T-helper 2 cell (primary cell): ENCODE measurements around the gene ARHGAP4.

ENCODE experiments used
- DNase-seq, 5 experiments: peaks; one replicate each; pipeline versions ENCODE4 v3.0.0 to v3.0.0-alpha.2; 2012 to 2022

The ARHGAP4 gene

DNA sequence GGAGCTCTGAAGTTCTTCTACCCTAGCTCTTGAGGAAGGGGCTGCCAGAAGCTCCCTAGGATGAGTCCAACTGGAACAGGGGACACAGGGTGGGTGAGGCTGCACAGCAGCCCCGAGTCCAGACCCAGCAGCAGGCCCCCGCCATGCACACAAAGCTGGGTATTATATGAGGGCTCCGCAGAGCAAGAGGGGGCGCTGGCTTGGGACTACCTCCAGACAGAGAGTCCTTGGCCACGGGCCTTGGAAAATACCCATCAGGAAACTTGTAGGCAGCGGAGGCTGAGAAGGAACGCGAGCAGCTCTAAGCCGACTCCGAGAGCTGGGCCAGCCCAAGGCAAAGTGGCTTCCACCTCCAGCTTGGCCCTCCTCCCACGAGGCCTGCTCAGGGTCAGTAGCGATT, 37.5 kb upstream of the ARHGAP4 start:
- no peak for DNase-seq

DNA sequence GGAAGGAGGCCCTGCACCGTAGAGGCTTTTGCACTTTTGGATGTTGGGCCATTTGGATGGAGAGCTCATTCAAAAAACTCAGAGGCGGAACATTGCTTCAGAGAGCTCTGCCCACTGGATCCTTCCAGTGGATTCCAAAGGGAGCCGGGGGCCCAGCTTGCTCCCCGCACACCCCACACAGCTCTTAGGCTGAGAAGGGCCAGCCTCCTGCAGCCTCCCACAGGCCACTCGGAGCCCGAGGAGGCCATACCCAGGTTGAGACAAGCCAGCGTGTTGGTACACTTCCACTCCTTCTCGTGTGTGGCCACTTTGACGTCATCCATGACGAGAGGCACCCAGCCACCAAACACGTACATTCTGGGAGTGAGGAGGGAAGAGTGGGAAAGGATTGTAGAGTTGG, 35.2 kb upstream of the ARHGAP4 start:
- DNase-seq = no peak

DNA sequence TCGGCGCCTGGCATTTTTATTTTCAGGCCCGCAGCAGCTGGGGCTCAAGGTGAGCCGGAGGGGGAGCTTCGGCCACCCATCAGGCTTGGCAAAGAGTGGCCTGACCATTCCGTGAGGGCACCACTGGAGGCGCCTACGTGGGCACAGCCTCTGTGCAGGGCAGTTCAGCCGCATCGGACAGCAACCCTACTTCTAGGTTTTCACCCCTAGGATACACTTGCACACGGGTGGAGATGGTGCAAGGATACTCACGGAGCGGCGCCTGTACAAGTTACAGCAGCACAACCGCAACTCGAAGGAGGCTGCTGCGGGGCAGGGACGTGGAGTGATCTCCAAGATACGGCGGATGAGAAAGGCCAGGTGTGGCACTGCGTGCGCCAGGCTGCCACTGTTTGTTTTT, 34.7 kb upstream of the ARHGAP4 start:
- no peak for DNase-seq

DNA sequence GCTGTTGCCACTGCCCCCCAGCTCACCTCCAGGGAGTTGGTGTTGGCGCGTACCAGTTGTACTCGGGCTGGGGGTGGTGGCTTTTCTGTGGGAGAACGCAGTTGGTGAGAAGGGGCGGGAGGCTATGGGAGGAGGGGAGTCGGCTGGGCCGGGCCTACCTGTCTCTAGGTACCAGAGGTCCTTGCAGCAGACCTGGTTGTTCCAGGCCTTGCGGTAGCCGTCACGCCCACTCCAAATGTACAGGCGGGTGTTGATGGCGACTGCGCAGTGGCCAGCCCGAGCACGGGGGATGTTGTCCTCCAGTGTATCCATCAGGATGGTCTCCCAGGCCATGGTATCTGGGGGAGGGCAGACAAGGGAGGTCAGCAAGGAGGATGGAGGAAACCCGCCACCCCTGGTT, 34.0 kb upstream of the ARHGAP4 start:
- DNase-seq = no peak

DNA sequence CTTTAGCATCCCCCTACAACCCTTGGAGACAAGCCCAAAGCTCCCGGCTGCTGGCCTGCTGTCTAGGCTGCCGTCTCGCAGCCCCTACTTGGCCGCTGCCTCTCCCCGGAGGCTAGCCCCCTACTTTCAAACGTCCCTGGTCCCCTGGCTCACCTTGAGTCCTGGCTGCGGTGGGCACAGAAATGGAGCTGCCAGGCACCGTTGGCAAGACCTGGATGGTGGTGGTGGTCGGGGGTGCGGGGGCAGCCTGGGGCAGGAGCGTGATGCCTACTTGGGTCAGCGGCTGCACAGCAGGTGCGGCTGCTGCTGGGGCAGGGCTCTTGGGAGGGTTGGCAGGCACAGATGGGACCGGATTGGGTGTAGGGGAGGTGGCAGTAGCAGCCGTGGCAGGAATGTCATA, 33.6 kb upstream of the ARHGAP4 start:
- no peak for DNase-seq

DNA sequence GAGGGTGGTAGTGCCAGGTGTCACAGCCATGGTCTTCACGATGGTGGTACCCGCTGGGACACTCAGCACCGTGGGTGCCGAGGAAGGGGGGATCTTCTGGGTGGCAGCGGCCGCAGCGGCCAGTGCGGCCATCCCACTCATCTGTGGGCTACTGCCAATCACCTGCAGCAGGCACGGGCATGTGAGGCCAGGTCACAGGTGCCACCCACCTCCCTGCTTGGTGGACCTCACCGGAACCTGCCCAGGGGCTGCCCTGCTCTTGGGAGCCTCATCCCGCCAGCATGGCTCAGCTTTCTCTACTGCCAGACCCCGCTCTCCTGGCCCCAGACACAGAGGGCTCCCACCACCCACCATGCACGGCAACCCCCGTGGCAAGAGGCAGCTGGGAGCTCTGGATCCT, 32.5 kb upstream of the ARHGAP4 start:
- DNase-seq = no peak

DNA sequence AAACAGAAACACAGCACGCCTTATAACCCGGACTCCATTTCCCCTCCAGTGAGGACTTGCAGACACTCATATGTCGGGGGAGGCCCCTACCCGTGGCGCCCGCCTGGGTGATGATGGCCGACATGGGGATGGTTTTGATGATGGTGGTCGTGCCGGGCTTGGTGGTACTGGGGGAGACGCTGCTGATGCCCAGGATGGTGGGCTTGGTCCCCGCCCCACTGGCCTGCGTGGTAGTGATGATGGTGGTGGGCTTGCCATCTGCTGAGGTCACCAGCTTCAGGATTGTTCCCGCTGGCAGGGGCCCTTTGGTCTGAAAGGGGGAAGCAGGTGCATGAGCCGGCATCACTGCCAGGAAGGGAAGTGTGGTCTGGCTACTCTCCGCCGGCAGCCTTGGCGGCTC, 31.2 kb upstream of the ARHGAP4 start:
- no peak for DNase-seq

DNA sequence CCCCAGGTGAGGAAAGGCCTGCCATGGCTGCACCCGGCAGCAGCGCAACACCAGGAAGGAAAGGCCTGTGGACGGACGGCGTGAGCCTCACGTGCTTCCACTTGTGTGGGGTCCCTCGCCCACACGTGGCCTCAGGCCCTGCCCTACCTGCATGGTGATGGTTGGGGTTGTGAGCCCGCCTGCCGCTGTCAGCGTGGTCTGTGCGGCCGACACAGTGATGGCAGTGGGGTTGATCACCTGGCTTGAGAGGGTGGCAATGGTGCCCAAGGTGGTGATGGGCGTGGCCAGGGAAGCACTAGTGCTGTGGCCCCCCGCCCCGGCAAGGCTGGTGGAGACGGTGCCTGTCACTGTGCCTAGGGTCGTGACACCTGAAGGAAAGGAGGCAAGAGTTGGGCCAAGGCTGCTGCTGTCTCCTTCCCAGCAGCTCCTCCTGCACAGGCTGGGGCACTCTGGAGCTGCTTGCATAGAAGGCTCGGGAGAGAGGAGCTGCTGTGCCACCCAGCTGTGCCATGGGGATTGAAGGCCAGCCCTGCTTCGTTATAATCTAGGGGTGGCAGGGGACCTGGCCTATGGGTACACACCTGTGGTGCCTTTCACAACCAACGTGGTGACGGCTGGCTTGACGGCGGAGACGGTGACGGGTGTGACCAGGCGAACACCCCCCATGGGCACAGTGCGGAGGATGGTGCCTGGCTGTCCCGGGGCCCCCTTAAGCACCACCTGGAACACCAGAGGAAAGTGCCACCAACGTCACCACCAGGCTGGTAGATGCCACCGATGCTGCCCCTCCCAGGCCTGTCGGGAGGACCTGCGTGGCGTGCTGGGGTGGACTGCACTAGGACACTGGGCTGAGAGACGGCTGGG, 30.2 kb upstream of the ARHGAP4 start:
- no peak for DNase-seq

DNA sequence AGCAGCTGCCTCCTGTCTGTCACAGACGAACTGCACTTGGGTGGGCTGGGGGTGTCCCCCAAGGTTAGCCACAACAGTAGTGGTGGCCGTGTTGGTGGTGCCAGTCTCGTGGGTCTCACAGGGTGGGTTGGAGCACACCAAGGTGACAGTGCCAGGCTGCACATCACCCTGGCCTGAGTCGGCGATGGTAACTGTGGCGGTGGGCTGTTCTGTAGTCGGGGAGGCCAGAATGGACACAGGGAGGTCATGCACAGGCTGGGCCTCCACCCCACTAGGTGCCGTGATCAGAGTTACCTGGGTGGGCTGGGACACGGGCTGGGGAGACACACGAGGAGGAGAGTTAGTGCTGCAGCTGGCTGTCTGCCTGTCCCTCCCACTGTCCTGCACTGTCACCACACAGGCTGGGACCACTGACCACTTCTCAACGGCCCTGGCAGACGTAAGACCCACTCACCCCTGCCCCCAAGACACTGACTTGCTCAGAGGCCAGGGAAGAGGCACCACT, 29.2 kb upstream of the ARHGAP4 start:
- no peak for DNase-seq

DNA sequence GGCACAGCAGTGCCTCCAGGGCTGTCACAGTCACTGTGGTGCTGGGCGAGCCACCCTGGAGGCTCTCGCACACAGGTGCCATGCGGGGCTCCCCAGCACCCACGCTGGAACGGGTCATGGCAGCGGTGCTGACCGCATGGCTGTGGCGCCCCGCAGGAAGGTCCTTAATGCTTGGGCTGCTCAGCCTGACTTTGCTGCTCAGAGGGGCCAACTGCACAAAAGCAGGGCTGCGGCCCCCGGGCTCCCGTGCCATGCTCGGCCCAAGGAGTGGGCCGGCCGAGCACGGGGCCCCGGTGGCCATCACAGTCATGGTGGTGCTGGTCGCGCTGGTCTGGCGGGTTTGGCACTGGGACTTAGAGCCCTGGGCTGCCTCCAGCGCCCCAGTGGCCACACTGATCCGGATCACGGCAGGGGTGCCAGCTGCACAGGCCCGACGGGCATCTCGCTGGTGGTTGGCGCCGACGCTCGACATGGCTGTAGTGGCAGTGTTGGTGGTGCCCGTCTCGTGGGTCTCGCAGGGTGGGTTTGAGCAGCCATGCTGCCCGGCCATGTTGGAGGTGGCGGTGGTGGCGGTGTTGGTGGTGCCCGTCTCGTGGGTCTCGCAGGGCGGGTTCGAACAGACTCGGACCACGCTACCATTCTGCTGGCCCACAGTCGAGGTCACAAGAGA, 28.6 kb upstream of the ARHGAP4 start:
- no peak for DNase-seq

DNA sequence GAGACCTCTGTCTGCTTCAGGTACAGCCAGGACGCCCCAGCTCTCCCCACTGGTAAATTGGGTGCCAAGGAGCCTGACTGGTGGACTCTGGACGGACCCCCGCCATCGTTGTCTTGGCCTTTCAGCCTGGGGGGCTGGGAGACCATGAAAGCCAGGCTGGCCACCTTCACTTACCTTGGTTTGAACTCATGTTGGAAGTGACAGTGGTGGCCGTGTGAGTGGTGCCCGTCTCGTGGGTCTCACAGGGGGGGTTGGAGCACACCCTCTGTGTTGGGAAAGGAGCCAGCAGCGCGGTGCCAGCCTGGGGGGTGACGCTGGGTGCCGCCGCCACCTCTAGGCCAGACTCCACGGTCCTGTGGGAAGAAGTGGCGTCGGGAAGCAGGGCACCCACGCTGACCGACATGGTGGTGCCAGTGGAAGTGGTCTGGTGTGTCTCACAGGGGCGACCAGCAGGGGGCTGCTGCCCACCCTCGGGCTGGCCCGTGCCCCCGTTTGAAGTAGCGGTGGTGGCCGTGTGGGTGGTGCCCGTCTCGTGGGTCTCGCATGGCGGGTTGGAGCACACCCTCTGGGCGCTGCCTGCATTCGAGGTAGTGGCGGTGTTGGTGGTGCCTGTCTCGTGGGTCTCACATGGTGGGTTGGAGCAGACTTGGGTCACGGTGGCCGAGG, 28.0 kb upstream of the ARHGAP4 start:
- no peak for DNase-seq

DNA sequence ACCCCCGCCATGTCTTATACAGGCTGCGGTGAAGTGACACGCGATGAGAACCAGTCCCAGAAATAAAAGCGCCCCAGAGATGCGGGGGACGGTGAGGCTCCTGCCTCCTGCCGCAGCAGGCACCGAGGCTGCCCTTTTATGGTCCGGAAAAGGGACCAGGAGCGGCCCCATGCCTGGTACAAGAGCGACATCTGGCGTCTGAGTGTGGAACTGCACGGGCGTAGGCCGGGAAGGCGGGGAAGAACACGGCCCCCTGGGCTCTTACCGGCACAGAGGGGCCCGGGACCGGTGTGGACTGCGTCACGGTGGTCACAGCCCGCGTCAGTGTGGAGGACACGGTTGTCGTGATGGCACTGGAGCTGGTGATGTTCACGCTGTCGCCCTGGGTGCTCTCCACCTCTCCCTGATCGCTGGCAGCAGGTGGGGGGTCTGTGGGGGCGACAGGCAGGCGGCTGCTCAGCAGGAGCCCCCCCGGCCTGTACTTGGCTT, 27.3 kb upstream of the ARHGAP4 start:
- DNase-seq = peak; percentile 53 to 68 (median 62)

DNA sequence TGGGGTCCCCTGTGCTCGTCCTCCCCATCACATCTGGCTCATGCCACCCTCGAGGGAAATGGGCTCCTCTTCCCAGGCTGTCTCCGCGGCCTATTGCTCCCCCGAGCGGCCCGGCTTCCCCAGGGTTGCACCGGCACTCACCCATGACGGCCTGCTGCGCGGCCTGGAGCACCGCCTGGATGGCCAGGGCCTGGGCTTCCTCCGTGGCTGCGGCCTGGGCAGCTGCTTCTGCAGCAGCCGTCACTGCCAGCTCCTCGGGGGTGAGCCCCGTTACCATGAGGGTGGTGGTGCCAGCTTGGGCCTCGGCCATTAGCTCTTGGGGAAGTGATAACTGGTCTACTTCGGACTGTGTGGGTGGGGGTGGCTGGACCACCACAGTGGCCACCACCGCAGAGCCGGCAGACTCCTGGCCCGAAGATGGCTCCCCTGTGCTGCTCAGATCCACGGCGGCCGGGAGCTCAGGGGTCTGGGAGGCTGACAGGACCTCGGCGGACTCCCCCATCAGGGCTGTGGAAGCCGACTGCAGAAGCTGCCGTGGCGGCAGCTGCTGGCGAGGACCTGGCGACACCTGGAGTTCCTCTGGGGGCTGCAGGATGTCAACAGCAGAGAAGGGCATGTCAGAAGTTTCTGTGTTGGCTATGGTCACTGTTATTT, 26.4 kb upstream of the ARHGAP4 start:
- DNase-seq = no peak

DNA sequence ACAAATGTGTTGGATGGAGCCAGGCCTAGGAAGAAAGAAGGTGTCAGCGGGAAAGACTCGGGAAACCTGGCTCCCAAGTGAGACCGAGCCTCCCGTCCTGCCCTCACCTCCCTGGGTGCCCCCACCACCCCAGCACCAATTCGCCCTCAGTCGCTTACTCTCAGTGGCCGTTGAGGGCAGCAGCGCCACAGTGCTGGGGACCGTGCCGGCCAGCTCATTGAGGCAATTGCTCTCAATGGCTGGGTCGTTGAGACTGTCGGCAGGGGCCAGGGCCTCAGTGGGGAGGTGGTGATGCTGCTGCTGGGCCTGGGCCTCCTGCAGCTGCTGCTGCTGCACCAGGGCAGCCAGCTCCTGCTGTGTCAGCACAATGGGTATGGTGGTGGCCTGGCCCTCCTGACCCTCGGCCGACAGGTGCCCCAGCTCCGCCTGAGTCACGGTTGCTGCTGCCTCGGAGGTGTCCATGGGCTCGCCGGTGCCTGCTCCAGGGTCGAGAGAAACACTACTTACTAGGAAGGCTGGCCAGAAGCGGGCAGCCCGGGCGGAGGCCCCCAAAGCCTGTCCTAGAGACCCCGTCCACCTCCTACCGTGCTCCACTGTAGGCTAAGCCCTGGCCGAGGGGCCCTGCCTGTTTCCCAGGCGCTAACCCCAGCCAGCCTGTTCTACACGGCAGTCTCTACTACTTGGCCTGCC, 25.8 kb upstream of the ARHGAP4 start:
- DNase-seq = no peak

DNA sequence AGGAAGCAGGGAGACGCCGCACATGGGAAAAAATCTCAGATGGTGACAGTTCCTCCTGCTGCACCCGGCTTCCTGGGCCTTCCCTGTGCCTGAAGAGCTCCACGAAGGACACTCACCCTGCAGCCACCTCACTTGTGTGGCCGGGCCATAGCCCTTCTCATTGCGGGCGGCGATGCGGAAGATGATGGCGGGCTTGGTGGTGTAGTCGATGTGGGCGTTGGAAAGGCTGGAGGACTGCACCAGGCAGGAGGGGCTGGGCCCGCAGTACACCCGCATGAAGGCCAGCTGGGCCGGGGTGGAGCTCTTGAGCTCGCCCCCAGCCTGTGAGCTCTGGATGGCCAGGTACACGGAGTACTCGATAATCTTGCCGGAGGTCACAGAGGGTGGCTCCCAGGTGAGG, 24.1 kb upstream of the ARHGAP4 start:
- DNase-seq = no peak

DNA sequence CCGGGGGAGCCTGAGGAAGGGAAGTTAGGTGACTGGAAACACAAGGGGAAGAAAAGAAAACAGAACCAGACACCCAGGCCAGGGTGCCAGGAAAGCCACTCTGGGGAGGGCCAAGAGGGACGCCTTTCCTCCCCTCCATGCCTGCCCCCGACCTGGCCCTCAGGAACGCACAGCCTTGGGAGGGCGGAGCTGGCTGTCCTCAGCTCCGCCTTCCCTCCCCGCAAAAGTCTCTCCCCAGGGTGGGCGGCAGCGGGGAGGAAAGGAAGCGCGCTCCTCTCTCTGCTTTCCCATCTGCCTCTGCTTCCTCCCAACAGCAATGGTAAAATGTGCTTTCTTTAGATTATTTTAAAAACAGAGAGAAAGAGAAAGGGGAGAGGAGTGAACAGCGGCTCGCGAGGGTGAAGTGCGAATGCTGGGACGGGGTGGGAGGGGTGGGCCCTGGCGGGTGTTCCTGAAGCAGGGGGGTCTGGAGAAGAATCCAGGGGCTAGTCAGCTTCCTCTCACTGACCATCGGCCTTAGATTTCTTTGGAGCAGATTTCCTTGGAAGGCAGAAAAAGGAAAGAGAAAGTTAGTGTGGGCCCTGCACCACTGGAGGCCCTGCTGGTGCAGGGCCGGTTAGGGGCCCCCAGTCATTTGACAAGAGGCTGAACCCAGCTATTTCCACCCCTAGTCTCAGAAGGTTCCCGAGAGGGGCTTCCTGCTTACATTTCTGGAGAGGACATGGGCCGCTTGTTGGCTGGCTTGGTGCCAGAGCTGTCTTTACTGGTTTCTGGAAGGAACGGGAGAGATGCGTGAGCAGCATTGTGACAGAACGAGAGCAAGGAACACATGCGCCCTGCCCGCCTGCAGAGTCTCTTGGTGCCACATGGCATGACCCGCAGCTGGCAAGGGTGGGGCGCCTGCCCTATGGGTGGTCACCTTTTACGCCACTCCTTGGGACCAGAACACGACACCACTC, 23.1 kb upstream of the ARHGAP4 start:
- no peak for DNase-seq

DNA sequence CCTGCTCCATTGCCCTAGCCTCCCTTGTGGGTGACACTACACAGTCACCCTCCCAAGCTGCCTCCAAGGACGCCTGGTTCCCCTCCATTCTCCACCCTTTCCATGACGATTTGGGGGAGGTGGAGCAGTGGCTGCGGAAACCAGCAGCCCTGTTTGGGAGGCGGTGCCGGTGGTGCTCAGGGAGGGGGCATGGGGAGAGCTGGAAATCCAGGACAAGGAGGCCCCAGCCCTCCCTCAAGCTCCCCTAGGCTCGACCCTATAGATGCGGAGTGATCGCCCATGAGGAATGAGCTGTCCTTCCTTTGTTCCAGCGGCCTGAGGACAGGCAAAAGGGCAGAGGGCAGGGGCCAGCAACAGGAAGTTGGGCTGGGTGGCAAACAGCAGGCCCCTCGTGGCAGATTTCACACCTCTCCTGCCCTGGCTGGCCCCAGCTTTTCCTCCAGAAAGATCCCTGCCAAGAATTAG, 22.0 kb upstream of the ARHGAP4 start:
- no peak for DNase-seq

DNA sequence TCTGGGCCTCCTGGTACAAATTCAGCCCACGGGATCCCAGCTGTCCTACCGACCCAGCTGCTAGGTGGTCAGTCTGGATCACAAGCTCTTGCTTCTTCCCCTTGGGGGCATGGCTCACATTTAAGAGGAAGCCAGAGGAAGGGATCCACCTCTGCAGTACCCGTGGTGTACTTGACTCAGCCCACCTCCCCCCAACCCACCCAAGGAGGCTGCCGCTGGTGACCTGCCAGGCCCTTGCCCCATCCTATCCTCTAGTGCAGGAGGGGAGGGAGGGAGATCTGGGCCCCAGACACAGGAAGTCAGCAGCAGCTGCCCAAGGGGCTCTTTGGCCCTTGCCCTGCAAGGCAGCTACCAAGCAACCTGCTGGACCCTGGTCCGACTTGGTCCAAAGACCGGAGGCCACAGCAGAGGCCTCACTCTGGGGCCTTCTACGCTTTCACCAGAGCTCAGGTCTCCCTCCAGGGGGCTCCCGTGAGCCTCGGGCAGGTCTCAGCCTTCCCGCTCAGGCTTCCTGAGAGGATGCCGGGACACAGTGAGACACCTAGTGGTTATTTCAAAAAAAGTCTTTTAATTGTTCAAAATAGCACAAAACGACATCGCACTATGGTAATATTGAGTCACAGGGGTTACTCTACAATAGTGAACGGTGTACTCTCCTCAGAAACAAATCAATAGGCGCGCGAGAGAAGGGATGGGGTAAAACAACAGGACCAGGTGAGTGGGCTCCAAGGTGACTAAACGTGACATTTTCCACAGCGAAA, 21.1 kb upstream of the ARHGAP4 start:
- DNase-seq = peak; percentile 47 to 80 (median 65)

DNA sequence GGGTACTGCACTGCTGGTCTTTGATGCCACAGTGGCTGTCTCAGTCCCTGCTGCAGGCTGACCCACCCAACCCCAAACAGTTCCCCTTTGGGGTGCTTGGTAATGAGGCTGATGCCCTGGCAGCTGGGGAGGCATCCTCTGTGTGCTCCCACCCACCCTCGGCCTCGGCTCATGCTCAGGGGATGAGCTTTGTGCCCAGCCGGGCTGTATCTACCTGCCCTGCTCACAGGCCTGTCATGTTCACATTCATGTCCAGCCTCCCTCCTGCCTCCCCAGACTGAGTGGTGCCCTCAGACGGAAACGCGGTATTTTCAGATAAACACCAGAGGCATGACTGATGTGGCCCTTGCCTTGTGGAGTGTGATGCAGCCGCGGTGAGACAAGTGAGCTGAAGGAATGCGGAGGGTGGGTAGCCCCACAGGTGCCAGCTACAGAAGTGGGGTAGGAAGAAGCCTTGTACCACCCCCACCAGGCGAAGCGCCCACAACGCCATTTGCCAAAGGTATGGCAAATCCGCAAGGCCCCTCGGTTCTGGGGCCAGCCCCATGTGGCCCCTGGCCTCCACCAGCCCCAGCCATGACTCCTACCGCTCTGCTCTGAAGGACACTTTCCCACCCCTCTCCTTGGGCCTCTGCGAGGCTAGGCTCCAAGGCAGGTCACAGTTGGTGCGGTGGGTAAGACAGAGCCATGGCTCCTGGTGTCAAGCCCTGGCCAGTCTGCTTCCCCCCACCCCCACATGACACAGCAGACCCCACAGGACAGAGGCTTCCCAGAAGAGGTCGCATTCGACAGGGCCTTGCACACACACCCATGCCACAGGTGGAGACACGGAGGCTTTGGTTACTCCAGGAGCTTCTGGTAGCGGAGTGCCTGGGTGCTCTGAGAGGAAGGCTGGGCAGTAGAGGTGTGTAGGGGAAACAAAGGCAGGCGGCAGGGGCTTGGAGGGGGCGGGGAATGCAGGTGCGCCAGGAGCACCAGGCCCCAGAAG, 20.2 kb upstream of the ARHGAP4 start:
- no peak for DNase-seq
